ENCODE data around the gene PARS2.

DNA sequence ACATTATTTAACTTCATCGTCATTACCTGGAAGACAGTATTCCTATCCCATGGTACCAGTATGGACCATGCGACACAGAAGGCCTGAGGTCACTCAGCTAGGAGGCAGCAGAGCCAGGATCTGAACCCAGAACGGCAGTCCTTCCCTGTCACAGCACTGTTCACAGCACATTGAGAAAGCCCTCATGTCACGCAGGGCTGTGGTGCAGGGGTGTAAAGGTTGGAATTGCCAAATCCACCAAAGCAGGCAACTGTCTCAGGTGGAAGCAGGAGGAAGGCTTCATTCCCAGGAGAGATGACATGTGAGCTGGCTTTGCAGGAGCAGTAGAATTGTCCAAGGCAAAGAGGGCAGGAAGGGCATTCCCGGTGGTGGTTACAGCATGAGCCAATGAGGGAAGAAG is 46.7 kb upstream of the PARS2 start:
- TF ChIP-seq JUND (IDR thresholded peaks at IDR 0.05), result no peak
- TF ChIP-seq, protein P1, sequence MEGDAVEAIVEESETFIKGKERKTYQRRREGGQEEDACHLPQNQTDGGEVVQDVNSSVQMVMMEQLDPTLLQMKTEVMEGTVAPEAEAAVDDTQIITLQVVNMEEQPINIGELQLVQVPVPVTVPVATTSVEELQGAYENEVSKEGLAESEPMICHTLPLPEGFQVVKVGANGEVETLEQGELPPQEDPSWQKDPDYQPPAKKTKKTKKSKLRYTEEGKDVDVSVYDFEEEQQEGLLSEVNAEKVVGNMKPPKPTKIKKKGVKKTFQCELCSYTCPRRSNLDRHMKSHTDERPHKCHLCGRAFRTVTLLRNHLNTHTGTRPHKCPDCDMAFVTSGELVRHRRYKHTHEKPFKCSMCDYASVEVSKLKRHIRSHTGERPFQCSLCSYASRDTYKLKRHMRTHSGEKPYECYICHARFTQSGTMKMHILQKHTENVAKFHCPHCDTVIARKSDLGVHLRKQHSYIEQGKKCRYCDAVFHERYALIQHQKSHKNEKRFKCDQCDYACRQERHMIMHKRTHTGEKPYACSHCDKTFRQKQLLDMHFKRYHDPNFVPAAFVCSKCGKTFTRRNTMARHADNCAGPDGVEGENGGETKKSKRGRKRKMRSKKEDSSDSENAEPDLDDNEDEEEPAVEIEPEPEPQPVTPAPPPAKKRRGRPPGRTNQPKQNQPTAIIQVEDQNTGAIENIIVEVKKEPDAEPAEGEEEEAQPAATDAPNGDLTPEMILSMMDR (IDR thresholded peaks at IDR 0.05; ENCODE audit: low read depth, low read length, missing input control), result no peak

All from liver (tissue), 3 donors.